Tibial nerve (tissue), 4 donors: ENCODE results near the gene TTC17. TPM values are rescaled to one million over a fixed set of nuclear protein-coding genes. Genes with fewer than 3 reads are reported as not detected.
"Not testable (repeated sequence)": the region's sequence is repeated elsewhere in the genome, so short reads cannot be mapped to it uniquely, and the experiment has no call there.

Experiments
- DNase-seq, 2 donors: peaks; one replicate each; pipeline ENCODE4 v3.0.0-alpha.2; 2019; ENCODE audit warnings: low spot score in 2 of 2
- H3K27ac ChIP-seq, 4 donors: fragments of 200-600 bp; sonication (generic) in 3 of 4; one replicate each; pipeline ENCODE4 v1.5.1; 2017 to 2019; ENCODE audit warnings: mild to moderate bottlenecking in 1 of 4
- H3K27me3 ChIP-seq, 2 donors: fragments of 200-600 bp; sonication (generic) in 1 of 2; one replicate each; pipeline versions ENCODE4 v1.5.1 to v1.6.0; 2017 to 2019
- H3K36me3 ChIP-seq, 3 donors: fragments of 200-600 bp; sonication (generic); one replicate each; pipeline ENCODE4 v1.5.1; 2018 to 2019
- H3K4me1 ChIP-seq, 4 donors: fragments of 200-600 bp; sonication (generic) in 3 of 4; one replicate each; pipeline ENCODE4 v1.5.1; 2017 to 2019
- H3K4me3 ChIP-seq, 4 donors: fragments of 200-600 bp; sonication (generic) in 3 of 4; one replicate each; pipeline ENCODE4 v1.5.1; 2017 to 2019; ENCODE audit warnings: mild to moderate bottlenecking in 1 of 4, moderate library complexity in 1 of 4
- H3K9me3 ChIP-seq, 4 donors: fragments of 200-600 bp; sonication (generic) in 3 of 4; one replicate each; pipeline ENCODE4 v1.5.1; 2017 to 2019
- EP300 ChIP-seq, 2 donors: sonication (generic); formaldehyde crosslinking; IDR thresholded peaks; one replicate each; pipeline ENCODE4 v1.6.1; 2017; ENCODE audit warnings: antibody characterized with exemption in 2 of 2, mild to moderate bottlenecking in 1 of 2
- POLR2A ChIP-seq, 2 donors: fragments of 450-650 bp; IDR thresholded peaks; one replicate each; pipeline ENCODE4 v1.6.1; 2017; ENCODE audit warnings: antibody characterized with exemption in 2 of 2, mild to moderate bottlenecking in 2 of 2, moderate library complexity in 2 of 2
- WGBS, 2 donors: methylation state at CpG; one replicate each; pipeline ENCODE4 v1.1.5; 2018; 5-methylcytosine and 5-hydroxymethylcytosine counted together
- total RNA-seq, 4 donors: library from RNA; depleted of rRNA; stranded (reverse); fragments of >200 nt; gene quantifications; one replicate each; pipeline ENCODE4 v1.1.0, GENCODE V29; 2016
- TF ChIP-seq, protein P1 (sequence below), 5 experiments: fragments of 200-600 bp in 3 of 5; fragments of 450-650 bp in 2 of 5; sonication (generic) in 3 of 5; IDR thresholded peaks; one replicate each; pipeline ENCODE4 v1.5.1; 2016 to 2019; ENCODE audit warnings: antibody characterized with exemption in 5 of 5, mild to moderate bottlenecking in 3 of 5, moderate library complexity in 2 of 5

The TTC17 gene
- total RNA-seq, 4 donors from 2014 or later = 117 to 128 (median 123) TPM

DNA sequence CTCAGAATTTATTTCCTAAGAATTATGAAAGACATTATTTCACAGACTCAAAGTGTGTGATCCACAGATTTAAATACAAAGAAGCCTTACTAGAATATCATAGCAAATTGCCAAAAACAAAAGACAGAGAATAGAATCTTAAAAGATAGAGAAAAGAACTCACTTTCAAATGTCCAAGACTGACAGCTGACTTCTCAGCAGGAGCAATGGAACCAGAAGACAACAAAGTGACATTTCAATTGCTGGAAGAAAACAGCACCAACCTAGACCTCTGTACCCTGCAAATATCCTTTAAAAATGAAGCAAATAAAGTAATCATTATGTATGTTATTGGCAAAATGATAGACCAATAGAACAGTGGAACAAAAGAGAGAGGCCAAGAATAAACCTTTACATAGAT lies 109.2 kb downstream of the TTC17 start:
- peaks cover 0 to 32% (median 5%) of the 10 kb centered on the region in 4 donors for H3K9me3 ChIP-seq
- H3K27ac ChIP-seq = no peak overlapping the region
- TF ChIP-seq POLR2A (IDR thresholded peaks at IDR 0.05) (no peak), EP300 (IDR thresholded peaks at IDR 0.05) (no peak)
- TF ChIP-seq, protein P1, sequence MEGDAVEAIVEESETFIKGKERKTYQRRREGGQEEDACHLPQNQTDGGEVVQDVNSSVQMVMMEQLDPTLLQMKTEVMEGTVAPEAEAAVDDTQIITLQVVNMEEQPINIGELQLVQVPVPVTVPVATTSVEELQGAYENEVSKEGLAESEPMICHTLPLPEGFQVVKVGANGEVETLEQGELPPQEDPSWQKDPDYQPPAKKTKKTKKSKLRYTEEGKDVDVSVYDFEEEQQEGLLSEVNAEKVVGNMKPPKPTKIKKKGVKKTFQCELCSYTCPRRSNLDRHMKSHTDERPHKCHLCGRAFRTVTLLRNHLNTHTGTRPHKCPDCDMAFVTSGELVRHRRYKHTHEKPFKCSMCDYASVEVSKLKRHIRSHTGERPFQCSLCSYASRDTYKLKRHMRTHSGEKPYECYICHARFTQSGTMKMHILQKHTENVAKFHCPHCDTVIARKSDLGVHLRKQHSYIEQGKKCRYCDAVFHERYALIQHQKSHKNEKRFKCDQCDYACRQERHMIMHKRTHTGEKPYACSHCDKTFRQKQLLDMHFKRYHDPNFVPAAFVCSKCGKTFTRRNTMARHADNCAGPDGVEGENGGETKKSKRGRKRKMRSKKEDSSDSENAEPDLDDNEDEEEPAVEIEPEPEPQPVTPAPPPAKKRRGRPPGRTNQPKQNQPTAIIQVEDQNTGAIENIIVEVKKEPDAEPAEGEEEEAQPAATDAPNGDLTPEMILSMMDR (IDR thresholded peaks at IDR 0.05) = no peak
- DNase-seq = no peak
- peaks cover 0 to 70% (median under 1%) of the 10 kb centered on the region in 3 donors for H3K36me3 ChIP-seq
- no peaks in the 10 kb centered on the region for H3K4me1 ChIP-seq
- H3K27me3 ChIP-seq = no peaks in the 10 kb centered on the region
- no peak overlapping the region for H3K4me3 ChIP-seq

DNA sequence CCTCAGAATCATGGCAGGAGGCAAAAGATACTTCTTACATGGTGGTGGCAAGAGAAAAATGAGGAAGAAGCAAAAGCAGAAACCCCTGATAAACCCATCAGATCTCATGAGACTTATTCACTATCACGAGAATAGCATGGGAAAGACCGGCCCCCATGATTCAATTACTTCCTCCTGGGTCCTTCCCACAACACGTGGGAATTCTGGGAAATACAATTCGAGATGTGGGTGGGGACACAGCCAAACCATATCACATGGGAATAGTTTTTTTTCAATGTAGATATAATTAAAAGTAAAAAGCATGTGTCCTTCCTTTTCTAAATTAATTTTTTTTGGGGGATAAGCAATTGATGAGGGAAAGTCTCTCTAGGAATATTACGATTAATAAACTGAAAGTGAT lies 118.8 kb downstream of the TTC17 start:
- H3K27ac ChIP-seq, H3K4me1 ChIP-seq, H3K4me3 ChIP-seq, DNase-seq, H3K27me3 ChIP-seq: not testable (repeated sequence)
- Histone ChIP-seq H3K36me3 (peaks cover 0 to 77% (median 0%) of the 10 kb centered on the region in 3 donors), H3K9me3 (peaks cover 0 to 67% (median 7%) of the 10 kb centered on the region in 4 donors)
- WGBS, 2 donors = 86 to 92% methylated on average over 5 of the region's 5 CpGs

DNA sequence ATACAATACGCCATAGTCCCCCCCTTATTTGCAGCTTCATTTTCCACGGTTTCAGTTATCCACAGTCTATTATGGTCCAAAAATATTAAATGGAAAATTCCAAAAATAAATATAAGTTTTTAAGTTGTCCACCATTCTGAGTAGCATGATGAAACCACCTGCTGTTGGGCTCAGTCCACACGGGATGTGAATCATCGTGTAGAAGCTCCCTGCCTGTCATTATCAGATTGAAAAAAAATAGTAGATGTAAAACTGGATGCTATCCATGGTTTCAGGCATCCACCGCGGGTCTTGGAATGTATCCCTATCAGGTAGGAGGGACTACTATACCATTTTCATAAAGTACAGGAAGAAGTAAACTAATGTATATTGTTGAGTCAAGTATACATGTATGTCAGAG lies 127.4 kb downstream of the TTC17 start:
- peaks cover 0 to 7% (median 1%) of the 10 kb centered on the region in 4 donors for H3K9me3 ChIP-seq
- no peaks in the 10 kb centered on the region for H3K4me1 ChIP-seq
- no peak for DNase-seq
- 92 to 96% methylated on average over 6 of the region's 6 CpGs for WGBS, 2 donors
- H3K27me3 ChIP-seq = no peaks in the 10 kb centered on the region
- no peak overlapping the region for H3K4me3 ChIP-seq
- TF ChIP-seq, protein P1 (IDR thresholded peaks at IDR 0.05) = no peak
- no peak for TF ChIP-seq POLR2A (IDR thresholded peaks at IDR 0.05)
- TF ChIP-seq EP300 (IDR thresholded peaks at IDR 0.05) = no peak
- no peak overlapping the region for H3K27ac ChIP-seq
- H3K36me3 ChIP-seq = peaks cover 0 to 66% (median 0%) of the 10 kb centered on the region in 3 donors

DNA sequence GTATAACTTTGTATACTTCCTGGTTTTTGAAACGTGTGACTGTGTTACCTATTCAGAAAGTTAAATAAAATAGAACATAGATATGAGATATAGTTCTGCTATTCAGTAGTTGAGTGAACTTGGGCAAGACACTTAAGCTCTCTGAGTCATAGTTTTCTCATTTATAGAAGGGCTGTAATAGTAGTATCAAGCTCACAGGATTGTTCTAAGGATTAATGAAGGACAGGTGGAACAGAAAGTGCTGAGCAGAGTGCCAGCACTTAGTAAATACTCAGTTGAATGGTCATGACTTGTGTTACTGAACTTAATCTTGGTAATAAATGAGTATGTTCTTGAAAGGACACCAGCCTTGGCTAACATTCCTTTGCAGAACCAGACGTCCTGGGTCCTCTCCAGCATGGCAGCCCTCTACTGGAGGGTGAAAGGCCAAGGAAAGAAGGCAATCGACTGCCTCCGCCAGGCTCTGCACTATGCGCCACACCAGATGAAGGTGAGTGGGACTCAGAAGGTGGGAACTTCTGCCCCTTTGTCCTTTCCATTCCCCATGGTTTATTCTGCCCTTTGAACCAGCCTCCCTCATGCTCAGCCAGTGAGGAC lies 131.2 kb downstream of the TTC17 start:
- WGBS, 2 donors = 90 to 96% methylated on average over 5 of the region's 5 CpGs
- no peaks in the 10 kb centered on the region for H3K9me3 ChIP-seq
- TF ChIP-seq POLR2A (IDR thresholded peaks at IDR 0.05) (no peak), EP300 (IDR thresholded peaks at IDR 0.05) (no peak)
- TF ChIP-seq, protein P1 (IDR thresholded peaks at IDR 0.05) = no peak
- DNase-seq = no peak
- H3K36me3 ChIP-seq = peaks cover 0 to 81% (median 0%) of the 10 kb centered on the region in 3 donors
- no peak overlapping the region for H3K27ac ChIP-seq
- H3K4me3 ChIP-seq = no peak overlapping the region
- no peaks in the 10 kb centered on the region for H3K4me1 ChIP-seq
- H3K27me3 ChIP-seq = no peaks in the 10 kb centered on the region

DNA sequence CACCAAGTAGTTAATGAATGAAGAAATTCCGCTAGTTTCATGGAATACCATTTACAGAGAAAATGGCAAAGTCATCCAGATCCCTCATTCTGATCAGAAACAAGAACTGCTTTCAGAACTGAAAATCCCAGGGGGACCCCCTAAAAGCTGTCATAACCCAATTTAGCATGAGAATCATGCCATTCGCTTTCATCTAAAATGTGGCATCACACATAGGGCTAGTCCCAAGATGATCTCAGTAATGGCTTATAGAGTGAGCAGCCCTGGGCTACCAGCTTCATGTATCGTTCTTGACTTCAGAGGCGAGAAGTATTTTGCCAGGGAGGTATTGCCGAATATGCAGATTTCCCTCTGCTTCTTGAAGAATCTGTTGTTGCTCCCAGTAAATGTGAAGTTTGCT lies 134.0 kb downstream of the TTC17 start:
- no peak overlapping the region for H3K4me3 ChIP-seq
- no peaks in the 10 kb centered on the region for H3K9me3 ChIP-seq
- H3K36me3 ChIP-seq = peaks cover 0 to 75% (median 0%) of the 10 kb centered on the region in 3 donors
- no peaks in the 10 kb centered on the region for H3K4me1 ChIP-seq
- no peak for DNase-seq
- WGBS, 2 donors = 92 to 94% methylated on average over 5 of the region's 5 CpGs
- H3K27me3 ChIP-seq = no peaks in the 10 kb centered on the region
- H3K27ac ChIP-seq = no peak overlapping the region
- TF ChIP-seq EP300 (IDR thresholded peaks at IDR 0.05) (no peak), POLR2A (IDR thresholded peaks at IDR 0.05) (no peak)
- TF ChIP-seq, protein P1 (IDR thresholded peaks at IDR 0.05) = no peak
